ENCODE data around the gene EMC10.

DNA sequence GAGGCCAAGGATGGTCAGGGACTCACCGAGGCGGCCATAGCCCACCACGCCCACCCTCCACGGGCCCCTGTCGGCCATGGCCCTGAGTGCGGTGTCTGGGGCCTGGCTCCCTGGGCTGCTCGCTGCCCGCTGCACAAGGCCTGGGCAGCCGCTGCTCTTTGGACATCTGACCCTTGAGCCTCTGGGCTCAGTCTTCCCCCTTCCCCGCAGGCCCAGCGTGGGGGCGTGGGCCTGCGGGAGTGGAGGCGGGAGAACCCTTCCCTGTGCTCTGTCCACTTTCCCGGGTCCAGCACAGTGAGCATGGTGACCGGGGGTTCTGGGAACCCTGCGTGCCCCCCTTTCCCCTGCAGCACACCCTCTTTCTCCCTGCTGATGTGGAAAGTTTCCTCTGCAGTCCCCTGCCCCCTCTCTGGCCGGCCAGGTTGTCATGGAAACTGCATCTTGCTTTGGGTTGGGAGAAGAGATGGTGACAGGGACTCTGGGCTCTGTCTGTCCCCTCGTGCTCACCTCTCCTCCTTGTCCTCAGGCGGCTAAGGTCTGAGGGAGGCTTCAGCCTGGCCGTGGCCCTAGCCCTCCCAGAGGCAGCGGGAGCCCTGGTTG, 37.5 kb downstream of the EMC10 start, which contains the start of gene ASPDH:
- TF ChIP-seq SUZ12 (IDR thresholded peaks at IDR 0.05; ENCODE audit: extremely low read depth, insufficient read depth, insufficient read length), result no peak
- TF ChIP-seq ZNF274 (IDR thresholded peaks at IDR 0.05; ENCODE audit: low read depth, low read length), result no peak
